HG03558 (cell line): ENCODE data around the gene IL23R.

ENCODE experiments used
- ATAC-seq: cut with Tn5 transposase; IDR thresholded peaks from one replicate; pipeline ENCODE4 v1.9.1; 2021; ENCODE audit warnings: moderate number of reproducible peaks; ENCODE audit not compliant: unreplicated experiment; ENCODE audit errors: extremely low read depth

The IL23R gene

DNA sequence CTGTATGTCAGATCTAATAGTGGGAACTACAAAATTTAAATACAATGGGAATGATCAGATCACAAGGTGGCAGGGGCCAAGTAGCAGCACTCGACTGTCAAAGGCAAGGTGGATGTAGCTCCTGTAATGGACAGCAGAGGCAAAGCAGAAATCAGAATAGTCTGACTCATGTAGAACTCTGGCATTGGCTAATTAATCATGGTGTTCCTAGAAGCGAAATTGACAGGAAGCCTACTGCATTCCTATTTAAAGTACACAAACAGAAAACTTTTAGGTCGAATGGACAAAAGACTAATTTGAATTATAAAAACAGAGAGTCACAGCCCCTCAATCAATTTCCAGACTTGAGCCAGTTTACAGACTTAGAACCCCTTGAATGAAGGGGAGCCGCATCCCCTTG, 124.0 kb downstream of the IL23R start:
- ATAC-seq, result no peak

DNA sequence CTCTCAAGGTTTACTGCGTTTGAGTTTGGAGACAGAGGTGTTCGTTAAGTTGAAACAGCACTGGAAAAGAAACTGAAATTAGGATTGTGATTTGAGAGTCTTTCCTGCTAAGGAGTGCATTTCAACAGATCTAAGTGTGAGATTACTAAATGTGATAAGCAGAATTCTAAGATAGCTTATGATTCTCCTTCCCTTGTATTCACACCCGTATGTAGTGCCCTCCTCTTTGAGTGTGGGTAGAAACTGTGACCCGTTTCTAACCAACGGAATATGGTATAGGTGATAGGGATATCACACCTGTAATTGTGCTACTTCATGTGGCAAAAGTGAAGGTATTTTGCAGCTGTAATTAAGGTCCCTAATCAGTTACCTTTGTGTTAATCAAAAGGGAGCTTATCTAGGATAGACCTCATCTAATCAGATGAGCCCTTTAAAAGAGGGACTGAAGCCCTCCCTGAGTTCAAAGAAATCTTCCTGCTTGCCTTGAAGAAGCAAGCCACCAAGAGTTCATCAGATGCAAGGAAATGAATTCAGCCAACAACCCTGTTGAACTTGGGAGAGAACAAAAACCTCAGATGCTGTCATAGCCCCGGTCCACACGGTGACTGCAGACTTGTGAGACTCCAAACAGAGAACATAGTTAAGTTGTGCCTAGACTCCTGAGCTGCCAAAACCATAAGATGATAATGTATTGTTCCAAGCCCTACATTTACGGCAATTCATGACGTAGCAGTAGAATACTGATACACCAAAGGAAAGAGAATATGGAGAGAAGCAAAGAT, 128.8 kb downstream of the IL23R start:
- no peak for ATAC-seq

DNA sequence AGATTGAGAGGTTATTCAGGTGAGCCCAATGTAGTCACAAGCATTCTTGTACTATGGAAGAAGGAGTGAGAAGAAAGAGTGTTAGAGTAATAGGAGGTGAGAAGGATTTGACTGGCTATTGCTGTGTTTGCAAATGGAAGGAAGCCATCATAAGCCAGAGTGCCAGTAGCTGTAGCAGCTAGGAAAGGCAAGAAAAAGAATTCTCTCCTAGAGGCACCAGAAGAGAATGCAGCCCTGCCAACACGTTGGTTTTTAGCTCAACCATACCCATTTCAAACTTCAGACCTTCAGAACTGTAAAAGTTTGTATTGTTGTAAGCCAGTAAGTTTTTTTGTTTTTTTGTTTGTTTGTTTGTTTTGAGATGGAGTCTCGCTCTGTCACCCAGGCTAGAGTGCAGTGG, 132.5 kb downstream of the IL23R start:
- no peak for ATAC-seq

DNA sequence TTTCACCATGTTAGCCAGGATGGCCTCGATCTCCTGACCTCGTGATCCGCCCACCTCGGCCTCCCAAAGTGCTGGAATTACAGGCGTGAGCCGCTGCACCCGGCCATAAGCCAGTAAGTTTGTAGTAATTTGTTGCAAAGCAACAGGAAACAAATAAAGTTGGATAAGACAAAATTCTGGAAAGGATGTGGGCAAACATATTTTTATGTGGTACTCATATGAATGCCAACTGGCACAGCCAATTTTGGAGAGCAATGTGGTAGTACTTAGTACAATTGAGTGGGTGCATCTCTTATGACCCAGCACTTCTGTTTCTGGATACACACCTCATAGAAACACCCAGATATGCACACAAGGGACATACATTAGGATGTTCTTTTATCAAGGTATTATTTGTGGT, 133.0 kb downstream of the IL23R start:
- no peak for ATAC-seq

DNA sequence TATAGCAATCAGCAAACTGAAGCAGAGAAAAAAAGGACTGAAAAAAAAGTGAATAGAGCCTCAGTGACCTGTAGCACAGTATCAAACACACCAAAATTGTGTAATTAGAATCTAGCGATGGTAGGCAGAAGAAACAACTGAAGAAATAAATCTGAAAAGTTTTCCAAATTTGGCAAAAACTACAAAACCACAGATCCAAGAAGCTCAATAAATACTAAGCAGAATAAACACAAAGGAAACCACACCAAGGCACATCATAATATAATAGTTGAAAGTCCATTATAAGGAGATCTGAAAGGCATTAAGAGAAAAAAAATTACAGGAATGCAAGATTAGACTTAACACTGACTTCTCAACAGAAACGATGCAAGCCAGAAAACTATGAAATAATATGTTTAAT, 134.3 kb downstream of the IL23R start:
- ATAC-seq, result no peak

DNA sequence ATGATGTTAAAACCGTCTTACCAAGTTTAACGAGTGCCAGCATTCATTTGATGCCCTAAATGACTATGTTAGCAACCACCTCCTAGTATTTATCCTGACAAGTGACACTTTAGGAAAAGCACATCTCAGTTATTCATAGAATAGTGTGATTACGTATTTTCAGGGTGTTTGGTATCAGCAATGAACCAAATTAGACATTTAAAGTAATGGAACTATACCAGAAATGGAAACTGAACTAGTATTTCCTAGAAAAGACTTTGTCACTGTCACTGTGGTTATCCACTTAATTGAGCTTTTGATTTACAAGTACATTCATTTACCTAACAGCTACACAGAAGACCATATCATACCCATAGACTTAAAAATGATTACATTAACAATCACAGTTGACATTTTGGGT, 137.8 kb downstream of the IL23R start:
- no peak for ATAC-seq

DNA sequence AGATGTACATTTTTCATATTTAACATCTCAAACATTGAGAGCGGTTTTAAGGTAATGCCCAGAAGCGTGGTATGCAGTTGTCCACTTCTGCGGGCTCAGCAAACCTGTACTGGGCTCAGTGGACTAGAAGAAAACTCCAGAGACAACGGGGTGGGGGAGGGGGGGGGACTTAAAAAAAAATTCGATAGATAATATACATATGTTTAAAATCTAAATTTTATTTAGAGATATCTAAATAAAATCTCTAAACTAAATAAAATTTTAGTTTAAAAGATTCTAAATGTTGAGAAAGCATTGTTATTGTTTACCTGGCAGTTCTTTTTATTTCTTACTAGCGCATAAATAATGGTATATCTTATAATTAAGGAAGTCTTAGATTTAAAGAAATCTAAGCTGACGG, 140.3 kb downstream of the IL23R start:
- no peak for ATAC-seq

DNA sequence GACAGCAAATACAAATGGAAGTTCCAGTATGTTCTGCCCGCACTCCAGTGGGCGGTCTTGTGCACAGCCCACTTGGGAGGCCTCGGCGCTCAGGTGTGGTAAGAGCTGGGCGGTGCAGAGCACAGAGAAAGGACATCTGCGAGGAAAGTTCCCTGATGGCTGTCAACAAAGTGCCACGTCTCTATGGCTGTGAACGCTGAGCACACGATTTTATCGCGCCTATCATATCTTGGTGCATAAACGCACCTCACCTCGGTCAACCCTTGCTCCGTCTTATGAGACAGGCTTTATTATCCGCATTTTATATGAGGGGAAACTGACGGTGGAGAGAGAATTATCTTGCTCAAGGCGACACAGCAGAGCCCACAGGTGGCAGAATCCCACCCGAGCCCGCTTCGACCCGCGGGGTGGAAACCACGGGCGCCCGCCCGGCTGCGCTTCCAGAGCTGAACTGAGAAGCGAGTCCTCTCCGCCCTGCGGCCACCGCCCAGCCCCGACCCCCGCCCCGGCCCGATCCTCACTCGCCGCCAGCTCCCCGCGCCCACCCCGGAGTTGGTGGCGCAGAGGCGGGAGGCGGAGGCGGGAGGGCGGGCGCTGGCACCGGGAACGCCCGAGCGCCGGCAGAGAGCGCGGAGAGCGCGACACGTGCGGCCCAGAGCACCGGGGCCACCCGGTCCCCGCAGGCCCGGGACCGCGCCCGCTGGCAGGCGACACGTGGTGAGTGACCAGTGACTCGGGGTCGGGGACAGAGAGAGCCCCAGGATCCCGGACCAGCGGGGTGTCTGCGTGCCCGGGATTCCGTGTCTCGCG, 141.2 kb downstream of the IL23R start, which contains the start of gene IL12RB2:
Gene IL12RB2 (plus strand): TSS at position 623 of the 810 bp plus-strand sequence. CDS start 12,496 bp downstream, outside the sequence.
- ATAC-seq, result no peak

DNA sequence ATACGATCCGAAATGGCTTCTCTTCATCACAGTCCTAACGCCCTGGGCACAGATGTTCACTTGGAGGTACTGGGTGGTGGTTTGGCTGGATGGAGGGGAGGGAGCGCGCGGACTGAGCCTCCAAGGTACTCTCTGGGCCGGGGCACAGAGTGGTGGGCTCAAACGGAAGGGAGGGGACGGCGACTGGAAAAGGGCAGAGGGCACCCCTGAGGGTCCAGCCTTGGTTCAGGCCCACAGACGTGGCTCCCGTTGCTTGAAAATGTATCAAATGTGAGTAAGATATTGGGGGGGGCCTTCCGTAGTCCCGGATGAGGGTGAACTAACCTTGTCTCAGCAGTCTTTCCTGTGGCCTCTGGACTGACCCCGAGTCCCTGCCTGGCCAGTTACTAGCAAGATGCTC, 141.9 kb downstream of the IL23R start:
- no peak for ATAC-seq
